ENCODE results near the gene TECPR1. TPM values are rescaled to one million over a fixed set of nuclear protein-coding genes. Genes with fewer than 3 reads are reported as not detected.

TECPR1 gene
- total RNA-seq, 1 donor from 2014 or later: 55.2 TPM

- peaks cover 33% of the 10 kb centered on the region for H3K36me3 ChIP-seq
- no peak overlapping the region for H3K27ac ChIP-seq
- no peaks in the 10 kb centered on the region for H3K27me3 ChIP-seq
- DNase-seq (no peak), ATAC-seq (no peak)
- peaks cover 16% of the 10 kb centered on the region for H3K4me1 ChIP-seq
- no peak overlapping the region for H3K4me3 ChIP-seq
- no peak for TF ChIP-seq CTCF (IDR thresholded peaks at IDR 0.05)
- intact Hi-C loops (cut with DNase I): no loop called here
- no peaks in the 10 kb centered on the region for H3K9me3 ChIP-seq
Measured at GRCh38 chr7:98241674-98242241, 10.3 kb downstream of the TECPR1 start.

- Histone ChIP-seq H3K4me3 (no peak overlapping the region), H3K27ac (no peak overlapping the region), H3K36me3 (peaks cover 33% of the 10 kb centered on the region), H3K27me3 (no peaks in the 10 kb centered on the region), H3K9me3 (no peaks in the 10 kb centered on the region), H3K4me1 (peaks cover 13% of the 10 kb centered on the region)
- intact Hi-C loops (cut with DNase I): no loop called here
- peak; percentile 69 for TF ChIP-seq CTCF (IDR thresholded peaks at IDR 0.05)
- DNase-seq (no peak), ATAC-seq (peak; percentile 65)
Measured at GRCh38 chr7:98240961-98241673, 10.9 kb downstream of the TECPR1 start.

GRCh38 chr7:98238976-98239375 is 13.1 kb downstream of the TECPR1 start:
- ATAC-seq: no peak
- H3K4me3 ChIP-seq: no peak overlapping the region
- H3K4me1 ChIP-seq: no peaks in the 10 kb centered on the region
- no peaks in the 10 kb centered on the region for H3K9me3 ChIP-seq
- H3K27me3 ChIP-seq: no peaks in the 10 kb centered on the region
- no peak overlapping the region for H3K27ac ChIP-seq
- intact Hi-C loops (cut with DNase I): no loop called here
- peaks cover 32% of the 10 kb centered on the region for H3K36me3 ChIP-seq
- DNase-seq: no peak
- TF ChIP-seq CTCF (IDR thresholded peaks at IDR 0.05): no peak

GRCh38 chr7:98238076-98238475 is 14.0 kb downstream of the TECPR1 start:
- ATAC-seq (no peak), DNase-seq (no peak)
- Histone ChIP-seq H3K27me3 (no peaks in the 10 kb centered on the region), H3K4me1 (no peaks in the 10 kb centered on the region), H3K27ac (no peak overlapping the region), H3K9me3 (no peaks in the 10 kb centered on the region), H3K36me3 (peaks cover 40% of the 10 kb centered on the region), H3K4me3 (no peak overlapping the region)
- intact Hi-C loops (cut with DNase I): no loop called here
- no peak for TF ChIP-seq CTCF (IDR thresholded peaks at IDR 0.05)

- TF ChIP-seq CTCF (IDR thresholded peaks at IDR 0.05): no peak
- DNase-seq (no peak), ATAC-seq (no peak)
- Histone ChIP-seq H3K27ac (no peak overlapping the region), H3K4me3 (no peak overlapping the region), H3K27me3 (no peaks in the 10 kb centered on the region), H3K36me3 (peaks cover 46% of the 10 kb centered on the region), H3K9me3 (no peaks in the 10 kb centered on the region), H3K4me1 (no peaks in the 10 kb centered on the region)
- intact Hi-C loops (cut with DNase I): no loop called here
Measured at GRCh38 chr7:98236355-98237185, 15.5 kb downstream of the TECPR1 start.
